Testis (tissue), 3 donors: ENCODE results near the gene LRRC72. TPM values are rescaled to one million over a fixed set of nuclear protein-coding genes. Genes with fewer than 3 reads are reported as not detected.

ENCODE experiments used
- DNase-seq: peaks from one replicate; pipeline ENCODE4 v3.0.0-alpha.2; 2019
- H3K27ac ChIP-seq, 2 donors: fragments of 200-600 bp; sonication (generic); one replicate each; pipeline ENCODE4 v1.5.1; 2019
- H3K27me3 ChIP-seq: fragments of 200-600 bp; sonication (generic); one replicate; pipeline ENCODE4 v1.5.1; 2019
- H3K36me3 ChIP-seq: fragments of 200-600 bp; sonication (generic); one replicate; pipeline ENCODE4 v1.5.1; 2017; ENCODE audit warnings: low read depth; ENCODE audit errors: missing control alignments
- H3K4me1 ChIP-seq: fragments of 200-600 bp; sonication (generic); one replicate; pipeline ENCODE4 v1.5.1; 2019
- H3K4me3 ChIP-seq, 2 donors: fragments of 200-600 bp; sonication (generic); one replicate each; pipeline ENCODE4 v1.5.1; 2017 to 2019
- H3K9me3 ChIP-seq: fragments of 200-600 bp; sonication (generic); one replicate; pipeline ENCODE4 v1.5.1; 2017
- POLR2A ChIP-seq: fragments of 450-650 bp; IDR thresholded peaks from one replicate; pipeline ENCODE4 v1.6.1; 2017; ENCODE audit warnings: antibody characterized with exemption, mild to moderate bottlenecking, moderate library complexity
- WGBS, 2 donors: methylation state at CpG; one replicate each; pipeline ENCODE4 v1.1.5; 2018; 5-methylcytosine and 5-hydroxymethylcytosine counted together
- intact Hi-C: fragments of 100-400 bp; cut with DNase I; formaldehyde crosslinking; loops from one replicate; pipeline ENCODE4 v1.15.1; 2023; ENCODE audit warnings: low total_unique reads
- polyA plus RNA-seq: library from polyadenylated mRNA; stranded (reverse); fragments of 350-450 nt; fragmentation: Illumina TruSeq; extraction: RNeasy Lipid Tissue Mini Kit (QIAGEN cat#74804); gene quantifications from one replicate; pipeline ENCODE4 v1.2.3, GENCODE V29; 2014; ENCODE audit warnings: low read depth, low replicate concordance; ENCODE audit not compliant: insufficient read depth
- total RNA-seq, 2 donors: library from RNA; depleted of rRNA; stranded (reverse); fragments of >200 nt; gene quantifications; one replicate each; pipeline ENCODE4 v1.2.3, GENCODE V29; 2016
- TF ChIP-seq, protein P1 (sequence below), 3 experiments: fragments of 450-650 bp in 2 of 3; fragments of 200-600 bp in 1 of 3; sonication (generic) in 1 of 3; IDR thresholded peaks; one replicate each; pipeline ENCODE4 v1.5.1; 2016 to 2019; ENCODE audit warnings: antibody characterized with exemption in 3 of 3, mild to moderate bottlenecking in 2 of 3, moderate library complexity in 1 of 3

Gene LRRC72
- total and polyA plus RNA-seq, 3 donors from 2014 or later: 0.79 to 8.6 (median 0.81) TPM

DNA sequence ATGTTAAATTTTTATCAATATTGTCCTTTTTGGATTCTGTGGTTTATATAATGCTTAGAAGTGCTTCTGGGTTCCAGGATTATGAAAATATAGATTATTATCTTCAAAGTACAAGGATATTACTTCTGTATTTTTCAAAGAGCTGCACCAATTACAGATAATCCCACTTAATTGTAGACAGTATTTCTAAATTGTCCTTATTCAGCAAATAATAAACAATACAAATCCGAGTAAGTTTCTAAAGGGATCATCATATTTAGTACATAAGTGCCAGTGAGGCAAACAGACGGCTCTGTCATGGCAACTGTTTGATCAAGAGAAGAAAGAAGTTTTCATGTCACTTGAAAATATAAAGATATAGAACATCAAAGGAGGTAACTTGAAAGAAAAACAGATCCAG lies 99.8 kb downstream of the LRRC72 start:
- Histone ChIP-seq H3K27me3 (no peaks in the 10 kb centered on the region), H3K9me3 (no peaks in the 10 kb centered on the region), H3K36me3 (no peaks in the 10 kb centered on the region), H3K27ac (no peak overlapping the region), H3K4me3 (no peak overlapping the region), H3K4me1 (no peaks in the 10 kb centered on the region)
- TF ChIP-seq, protein P1, sequence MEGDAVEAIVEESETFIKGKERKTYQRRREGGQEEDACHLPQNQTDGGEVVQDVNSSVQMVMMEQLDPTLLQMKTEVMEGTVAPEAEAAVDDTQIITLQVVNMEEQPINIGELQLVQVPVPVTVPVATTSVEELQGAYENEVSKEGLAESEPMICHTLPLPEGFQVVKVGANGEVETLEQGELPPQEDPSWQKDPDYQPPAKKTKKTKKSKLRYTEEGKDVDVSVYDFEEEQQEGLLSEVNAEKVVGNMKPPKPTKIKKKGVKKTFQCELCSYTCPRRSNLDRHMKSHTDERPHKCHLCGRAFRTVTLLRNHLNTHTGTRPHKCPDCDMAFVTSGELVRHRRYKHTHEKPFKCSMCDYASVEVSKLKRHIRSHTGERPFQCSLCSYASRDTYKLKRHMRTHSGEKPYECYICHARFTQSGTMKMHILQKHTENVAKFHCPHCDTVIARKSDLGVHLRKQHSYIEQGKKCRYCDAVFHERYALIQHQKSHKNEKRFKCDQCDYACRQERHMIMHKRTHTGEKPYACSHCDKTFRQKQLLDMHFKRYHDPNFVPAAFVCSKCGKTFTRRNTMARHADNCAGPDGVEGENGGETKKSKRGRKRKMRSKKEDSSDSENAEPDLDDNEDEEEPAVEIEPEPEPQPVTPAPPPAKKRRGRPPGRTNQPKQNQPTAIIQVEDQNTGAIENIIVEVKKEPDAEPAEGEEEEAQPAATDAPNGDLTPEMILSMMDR (IDR thresholded peaks at IDR 0.05): no peak
- no peak for TF ChIP-seq POLR2A
- WGBS, 2 donors: 46 to 82% methylated on average over 2 of the region's 2 CpGs
- intact Hi-C loops: no loop called here
- DNase-seq: no peak

DNA sequence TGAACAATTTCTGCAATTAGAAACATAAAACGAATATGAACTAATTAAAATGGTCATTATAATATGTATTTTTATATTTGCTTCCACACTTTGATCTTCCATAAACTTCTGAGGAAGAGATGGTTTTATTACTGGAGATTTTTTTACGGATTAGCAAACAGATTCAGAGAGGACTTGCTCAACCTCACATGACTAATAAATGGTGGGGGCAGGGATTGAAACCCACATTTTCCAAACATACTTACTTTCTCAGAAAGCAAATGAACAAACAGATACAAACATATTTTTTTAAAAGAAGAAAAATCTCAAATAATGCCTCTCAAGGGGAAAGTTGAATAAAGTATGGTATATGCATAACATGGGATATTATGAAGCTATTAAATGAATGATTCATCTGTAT lies 100.6 kb downstream of the LRRC72 start:
- Histone ChIP-seq H3K4me1 (no peaks in the 10 kb centered on the region), H3K36me3 (no peaks in the 10 kb centered on the region), H3K27ac (no peak overlapping the region), H3K4me3 (no peak overlapping the region), H3K9me3 (no peaks in the 10 kb centered on the region), H3K27me3 (no peaks in the 10 kb centered on the region)
- intact Hi-C loops: no loop called here
- WGBS, 2 donors: 88 to 94% methylated on average over 2 of the region's 2 CpGs
- TF ChIP-seq, protein P1 (IDR thresholded peaks at IDR 0.05): no peak
- TF ChIP-seq POLR2A: no peak
- no peak for DNase-seq

DNA sequence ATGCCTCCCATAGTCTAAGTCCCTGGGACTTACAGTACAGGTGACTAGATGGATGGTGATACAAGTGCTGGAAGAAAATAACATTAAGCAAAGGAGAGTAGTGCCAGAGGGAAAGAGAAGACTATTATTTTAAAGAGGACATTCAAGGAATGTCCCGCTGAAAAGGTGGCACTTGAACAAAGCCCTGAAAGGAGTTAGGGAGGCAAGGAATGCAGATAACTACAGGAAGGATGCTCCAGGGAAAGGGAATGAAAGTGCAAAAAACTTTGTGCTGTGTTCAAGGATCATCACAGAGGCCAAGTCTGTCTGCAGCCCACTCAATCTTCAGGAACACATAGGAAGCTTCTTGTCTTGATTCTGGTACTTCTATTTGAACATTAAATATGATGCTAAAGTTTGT lies 104.0 kb downstream of the LRRC72 start:
- Histone ChIP-seq H3K4me1 (no peaks in the 10 kb centered on the region), H3K9me3 (no peaks in the 10 kb centered on the region), H3K36me3 (no peaks in the 10 kb centered on the region), H3K27ac (no peak overlapping the region), H3K27me3 (no peaks in the 10 kb centered on the region), H3K4me3 (no peak overlapping the region)
- WGBS, 2 donors: 62 to 79% methylated on average over 1 of the region's 1 CpG
- intact Hi-C loops: no loop called here
- TF ChIP-seq, protein P1 (IDR thresholded peaks at IDR 0.05): no peak
- no peak for TF ChIP-seq POLR2A
- no peak for DNase-seq

Other genes with a start within 250 kb of the LRRC72 start
- gene CRPPA, start 105.3 kb upstream of the LRRC72 start, total RNA-seq: 1 to 10 TPM; 2.1 to 3.7 TPM
- 1.5 TPM for gene CRPPA, start 105.3 kb upstream of the LRRC72 start, polyA plus RNA-seq
- gene SOSTDC1, start 61.1 kb upstream of the LRRC72 start, total RNA-seq: 1 to 10 TPM; 1.5 to 3.8 TPM
- gene SOSTDC1, start 61.1 kb upstream of the LRRC72 start, polyA plus RNA-seq: 5.1 TPM
- gene ANKMY2, start 118.9 kb downstream of the LRRC72 start, total RNA-seq: 10 to 100 TPM; 13.4 to 17.0 TPM
- gene ANKMY2, start 118.9 kb downstream of the LRRC72 start, polyA plus RNA-seq: 17.5 TPM
- 10 to 100 TPM; 25.8 to 36.5 TPM for gene BZW2, start 119.4 kb downstream of the LRRC72 start, total RNA-seq
- gene BZW2, start 119.4 kb downstream of the LRRC72 start, polyA plus RNA-seq: 23.2 TPM
- gene TSPAN13, start 226.9 kb downstream of the LRRC72 start, total RNA-seq: 10 to 100 TPM; 10.6 to 13.0 TPM
- gene TSPAN13, start 226.9 kb downstream of the LRRC72 start, polyA plus RNA-seq: 10.0 TPM